ENCODE measurements around the gene CLRN3.

GRCh38 chr10:127923646-127924045 is 30.9 kb upstream of the CLRN3 start:
- TF ChIP-seq CTCF (IDR thresholded peaks at IDR 0.05; ENCODE audit: insufficient read depth, low read depth, low read length) (no peak), EZH2 (IDR thresholded peaks at IDR 0.05; ENCODE audit: insufficient read depth, low read length) (no peak)

Measured in astrocyte (in vitro differentiated cells and primary cell).